Stimulated activated CD8-positive, alpha-beta memory T cell treated with anti-CD3 and anti-CD28 coated beads, Interleukin-7, amount 100 ng/mL, for 24 hours (primary cell): Measurements from ENCODE around the gene TLK1.
A peak's percentile ranks its signal among the peaks of the same experiment; 100 is the strongest.
"Not testable (repeated sequence)": the region's sequence is repeated elsewhere in the genome, so short reads cannot be mapped to it uniquely, and the experiment has no call there.

Experiments
- DNase-seq: peaks from one replicate; pipeline ENCODE4 v3.0.0-alpha.2; 2020; ENCODE audit warnings: low read depth

Gene TLK1

DNA sequence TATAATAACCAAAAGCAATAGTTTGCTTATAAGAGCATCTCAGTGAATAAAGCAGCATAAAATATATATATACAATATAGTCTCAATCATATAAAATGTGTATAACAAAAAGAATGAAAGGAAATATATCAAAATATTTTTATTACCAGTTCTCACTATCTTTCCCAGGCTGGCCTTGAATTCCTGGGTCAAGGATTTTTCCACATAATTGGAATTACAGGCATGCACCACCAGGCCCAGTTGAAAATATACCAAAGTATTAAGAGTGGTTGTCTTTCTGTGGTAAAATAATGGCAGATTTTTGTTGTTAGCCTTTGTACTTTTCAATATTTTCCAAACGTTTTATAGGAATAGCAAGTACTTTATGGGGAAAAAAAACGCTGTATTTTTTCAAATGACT, 8.6 kb upstream of the TLK1 start:
- no peak for DNase-seq

- no peak for DNase-seq
These were observed 6.8 kb upstream of the TLK1 start for GRCh38 chr2:171167352-171167997.

DNA sequence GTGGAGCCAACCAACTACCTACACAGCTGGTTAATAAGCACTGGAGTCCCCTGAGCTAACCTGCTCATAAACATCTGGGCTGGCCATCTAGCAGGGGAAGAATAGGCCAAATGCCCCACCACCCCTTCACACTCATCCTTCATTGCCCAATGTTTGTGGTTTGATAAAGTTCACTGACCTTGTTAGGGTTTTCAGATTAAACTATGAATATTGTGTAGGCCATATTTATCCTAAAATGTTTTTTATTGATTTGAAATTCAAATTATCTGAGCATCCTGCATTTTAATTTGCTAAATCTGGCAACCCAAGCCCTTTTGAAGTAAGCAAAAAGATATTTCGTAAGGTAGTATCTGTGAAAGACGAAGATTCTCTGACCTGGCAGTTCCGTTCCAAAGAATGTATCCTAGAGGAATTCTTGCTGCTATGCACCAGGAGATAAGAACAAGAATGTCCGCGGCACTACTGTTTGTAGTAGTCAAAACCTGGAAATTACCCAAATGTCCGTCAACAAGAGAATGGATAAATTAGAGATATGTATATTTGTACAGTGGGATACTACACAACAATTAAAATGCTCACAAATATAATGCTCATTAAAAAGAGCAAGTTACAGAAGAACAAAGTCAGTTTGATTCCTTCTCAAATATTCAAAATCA, 5.8 kb upstream of the TLK1 start:
- DNase-seq = no peak

DNA sequence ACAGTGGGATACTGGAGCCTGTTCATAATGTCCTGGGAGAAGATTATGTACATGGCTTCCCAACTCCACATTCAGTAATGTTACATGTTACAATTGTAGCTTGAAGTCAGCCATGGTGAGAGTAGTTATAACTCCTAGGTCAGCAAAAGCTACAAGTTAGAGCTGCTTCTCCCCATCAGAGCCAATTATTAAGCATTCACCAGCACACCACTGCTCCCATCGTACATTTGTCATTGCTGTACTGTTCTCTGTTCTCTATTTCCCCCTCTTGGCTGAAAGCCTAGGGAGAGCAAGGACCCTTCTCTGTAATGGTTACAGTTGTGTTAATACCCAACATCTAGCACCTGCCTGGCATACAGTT, 5.3 kb upstream of the TLK1 start:
- DNase-seq = no peak

GRCh38 chr2:171163261-171163660, 2.6 kb upstream of the TLK1 start:
- no peak for DNase-seq

GRCh38 chr2:171162522-171163197, 2.0 kb upstream of the TLK1 start:
- DNase-seq = not testable (repeated sequence)

- DNase-seq = peak; percentile 16
These were observed 455 bp upstream of the TLK1 start for GRCh38 chr2:171160956-171161740.

- DNase-seq = peak; percentile 7
These were observed 1.1 kb downstream of the TLK1 start for GRCh38 chr2:171159372-171160118.

DNA sequence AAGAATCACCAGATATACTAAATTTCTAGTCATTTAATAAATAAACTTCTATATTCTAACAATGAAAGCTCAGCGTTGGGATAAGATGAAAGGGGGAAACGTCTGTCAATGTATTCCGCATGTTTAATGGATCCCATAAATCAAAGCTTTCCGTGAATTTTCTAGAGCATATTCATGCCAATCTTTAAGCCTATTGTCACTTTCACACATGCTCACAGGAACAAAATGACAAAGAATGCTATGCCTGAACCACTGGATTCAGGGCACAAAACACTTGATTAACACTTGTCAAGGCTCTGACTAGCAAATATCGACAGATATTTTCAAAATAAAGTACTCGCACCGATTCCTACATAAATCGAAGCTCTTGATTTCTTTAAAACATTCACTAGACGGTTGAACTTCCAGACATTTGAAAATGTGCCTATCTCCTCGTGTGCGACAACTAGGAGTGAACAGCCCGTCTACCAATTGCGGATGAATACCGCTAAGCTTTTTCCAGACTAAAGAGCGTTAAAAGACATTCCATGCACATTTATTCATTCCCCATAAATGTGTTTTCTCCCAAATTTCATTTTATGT, 1.8 kb downstream of the TLK1 start:
- no peak for DNase-seq

DNA sequence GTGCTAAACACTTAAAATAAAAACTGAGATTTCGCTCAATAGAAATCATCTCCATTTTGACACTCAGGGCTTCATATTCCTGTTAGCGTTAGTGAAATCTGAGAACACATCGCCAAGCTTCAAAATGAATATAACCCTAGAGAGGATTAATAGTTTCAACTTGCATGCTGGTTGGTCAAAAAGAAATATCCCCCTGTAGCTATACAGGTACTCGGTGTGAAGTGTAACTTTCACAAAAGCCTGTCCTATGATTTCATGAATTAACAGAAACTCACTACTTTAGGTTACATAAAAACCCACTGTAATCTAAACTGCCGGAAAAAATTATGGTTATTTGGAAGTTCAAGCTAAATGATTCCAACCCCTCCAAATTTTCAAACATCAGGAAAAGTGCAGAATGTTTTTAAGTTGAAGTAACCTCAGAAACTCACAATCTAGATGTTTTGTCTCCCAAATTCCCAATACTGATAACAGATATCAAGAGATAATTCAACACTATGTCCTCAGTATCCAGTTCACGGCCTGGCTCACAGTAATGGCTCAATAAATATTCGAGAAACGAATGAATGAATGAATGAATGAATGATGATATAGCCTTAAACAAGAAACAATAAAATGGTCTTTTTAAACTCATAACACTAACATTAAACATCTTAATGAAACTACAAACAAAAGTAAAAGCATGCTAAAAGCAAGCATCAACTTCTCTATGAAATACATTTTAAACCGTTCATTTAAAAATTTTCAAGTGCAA, 2.5 kb downstream of the TLK1 start:
- DNase-seq = no peak

DNA sequence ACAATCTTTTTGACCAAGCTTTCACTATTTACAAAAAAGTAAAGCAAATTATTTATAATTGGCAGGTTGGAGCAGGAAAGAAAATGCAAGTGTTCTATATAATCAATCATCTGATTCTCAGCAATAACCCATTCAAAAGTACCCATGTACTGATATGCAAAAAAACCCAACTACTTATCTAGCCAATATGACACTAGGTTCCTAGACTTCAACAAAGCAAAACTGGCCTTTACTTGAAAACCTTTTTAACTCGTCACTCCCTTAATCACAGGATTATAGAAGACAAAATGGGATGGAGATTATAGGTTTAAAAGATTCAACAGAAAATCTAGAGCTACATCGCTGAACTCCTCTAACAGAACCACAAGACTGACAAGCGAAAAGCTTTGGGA, 3.6 kb downstream of the TLK1 start:
- DNase-seq = no peak

DNA sequence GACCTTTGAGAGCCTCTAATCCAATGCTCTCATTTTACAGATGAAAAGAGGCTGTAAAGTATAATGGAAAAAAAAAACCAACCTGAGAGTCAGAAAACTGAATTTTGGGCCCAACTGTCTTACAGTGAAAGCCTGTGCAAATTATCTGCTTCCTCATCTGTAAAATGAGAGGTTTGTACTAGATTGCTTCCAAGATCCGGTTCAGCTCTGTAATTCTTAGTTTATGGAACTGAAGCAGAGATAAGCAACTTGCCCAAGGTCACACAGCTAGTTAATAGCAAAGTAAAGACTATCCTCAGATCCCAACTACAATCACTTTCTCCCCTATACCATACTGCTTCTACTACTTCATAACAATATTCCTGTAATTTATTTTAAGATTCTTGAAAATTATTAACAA, 6.3 kb downstream of the TLK1 start:
- no peak for DNase-seq

DNA sequence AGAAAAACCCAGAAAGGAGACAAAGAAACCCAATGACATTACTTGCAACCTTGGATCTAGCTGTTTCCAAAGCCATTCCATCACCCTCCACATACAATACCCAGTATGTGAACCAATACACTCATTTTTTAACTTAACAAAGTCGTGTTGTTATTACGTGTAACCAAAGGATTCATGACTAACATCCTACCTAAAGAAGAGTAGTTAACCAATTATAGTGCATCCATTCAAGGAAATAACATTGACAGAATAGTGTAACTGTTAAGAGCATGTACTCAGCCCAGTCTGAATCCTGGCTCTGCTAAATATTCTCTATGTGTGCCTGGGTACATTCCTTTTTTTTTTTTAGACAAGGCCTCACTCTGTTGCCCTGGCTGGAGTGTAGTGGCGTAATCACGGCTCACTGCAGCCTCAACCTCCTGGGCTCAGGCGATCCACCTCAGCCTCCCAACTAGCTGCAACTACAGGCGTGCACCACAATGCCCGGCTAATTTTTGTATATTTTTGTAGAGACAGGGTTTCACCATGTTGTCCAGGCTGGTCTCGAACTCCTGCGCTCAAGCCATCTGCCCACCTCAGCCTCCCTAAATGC, 9.9 kb downstream of the TLK1 start:
- no peak for DNase-seq

DNA sequence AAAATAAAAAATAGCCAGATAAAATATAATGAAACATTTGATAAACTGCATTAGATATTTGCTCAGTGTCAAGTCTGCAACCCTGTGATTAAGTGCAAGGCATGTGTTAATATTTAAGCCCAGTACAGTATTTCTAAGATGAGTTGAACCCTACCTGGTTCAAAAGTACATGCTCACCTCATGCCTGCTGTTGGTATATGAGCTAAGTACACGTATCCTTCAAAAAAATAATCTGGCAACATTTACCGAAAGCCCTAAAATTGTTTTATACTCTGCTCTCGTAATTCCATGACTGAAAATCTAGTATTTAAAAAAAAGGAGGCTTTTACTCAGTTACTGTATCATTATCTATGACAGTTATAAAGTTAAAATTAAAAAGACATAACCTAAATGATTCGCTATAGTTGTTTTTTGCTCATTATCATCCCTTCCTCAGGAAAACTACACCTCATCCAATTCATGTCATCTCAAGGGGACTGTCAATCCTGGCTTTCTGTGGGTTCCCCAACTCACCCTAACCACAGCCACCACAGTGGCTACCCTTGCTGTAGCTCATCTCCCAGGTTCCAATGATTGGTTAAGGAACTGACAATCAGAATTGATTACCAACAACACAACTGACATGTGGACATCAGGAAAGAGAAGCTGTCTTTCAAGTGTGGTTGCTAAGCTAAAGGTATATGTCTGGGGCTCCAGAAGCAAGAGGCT, 10.6 kb downstream of the TLK1 start:
- DNase-seq = no peak

DNA sequence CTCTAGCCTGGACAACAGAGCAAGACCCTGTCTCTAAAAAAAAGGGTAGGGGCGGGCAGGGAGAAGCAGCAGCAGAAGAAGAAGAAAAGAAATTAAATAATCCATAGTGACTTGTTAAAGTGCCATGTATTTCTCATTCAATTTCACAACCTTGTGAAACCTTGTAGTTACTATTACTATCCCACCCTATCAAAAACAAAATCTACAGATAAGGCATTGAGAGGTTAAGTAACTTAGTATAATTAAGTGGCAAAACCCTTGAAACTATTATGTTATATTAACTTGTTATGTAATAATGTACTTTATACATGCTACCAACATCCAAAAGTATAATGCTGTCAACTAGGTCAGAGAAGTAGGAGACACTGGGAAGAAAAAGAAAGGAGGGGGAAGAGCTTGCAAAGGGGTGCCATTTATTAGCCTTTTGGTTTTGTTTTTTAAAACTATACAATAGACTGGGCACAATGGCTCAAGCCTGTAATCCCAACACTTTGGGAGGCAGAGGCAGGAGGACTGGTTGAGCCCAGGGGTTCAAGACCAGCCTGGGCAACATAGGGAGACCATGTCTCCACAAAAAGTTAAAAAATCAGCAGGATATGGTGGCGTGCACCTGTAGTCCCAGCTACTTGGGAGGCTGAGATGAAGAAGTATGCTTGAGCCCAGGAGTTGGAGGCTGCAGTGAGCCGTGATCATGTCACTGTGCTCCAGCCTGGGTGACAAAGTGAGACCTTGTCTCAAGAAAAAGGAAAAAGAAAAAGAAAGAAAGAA, 11.3 kb downstream of the TLK1 start:
- no peak for DNase-seq

GRCh38 chr2:171147081-171147480, 13.6 kb downstream of the TLK1 start:
- no peak for DNase-seq

- DNase-seq = no peak
These were observed 14.1 kb downstream of the TLK1 start for GRCh38 chr2:171146633-171147032.

DNA sequence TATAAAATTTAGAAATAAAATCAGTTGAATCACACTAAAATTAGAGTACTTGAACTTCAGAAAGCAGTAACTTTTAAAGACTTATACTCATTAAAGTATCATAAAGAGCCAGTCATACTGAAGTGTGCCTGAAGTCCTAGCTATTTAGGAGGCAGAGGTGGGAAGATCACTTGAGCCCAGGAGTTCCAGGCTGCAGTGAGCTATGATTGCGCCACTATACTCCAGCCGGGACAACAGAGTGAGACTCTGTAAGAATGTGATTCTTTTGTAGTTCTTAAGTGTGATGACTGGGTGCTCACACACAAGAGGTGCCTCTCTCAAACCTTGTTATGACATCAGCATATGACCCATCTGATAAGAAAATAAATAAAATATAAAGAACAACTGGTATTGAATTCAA, 14.6 kb downstream of the TLK1 start:
- no peak for DNase-seq

DNA sequence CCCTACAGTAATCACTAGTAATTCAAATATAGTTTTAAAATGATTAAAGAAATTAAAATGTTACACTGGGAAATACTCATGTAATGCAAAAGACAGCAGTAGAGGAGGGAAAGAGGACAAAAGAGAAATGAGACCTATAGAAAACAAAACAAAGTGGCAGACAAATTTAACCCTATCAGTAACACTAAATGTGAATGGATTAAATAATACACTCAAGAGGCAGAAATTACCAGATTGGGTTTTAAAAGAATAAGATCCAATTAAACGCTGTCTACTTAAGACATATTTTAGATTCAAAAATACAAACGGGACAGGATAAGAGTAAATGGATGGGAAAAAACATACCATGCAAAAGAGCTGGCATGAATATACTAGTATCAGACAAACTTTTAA, 17.0 kb downstream of the TLK1 start:
- no peak for DNase-seq
